Measurements from ENCODE around the gene TSR1.

TSR1 gene

GRCh38 chr17:2368359-2368758, 32.1 kb upstream of the TSR1 start:
- no peak for DNase-seq

GRCh38 chr17:2366747-2367494, 30.7 kb upstream of the TSR1 start:
- no peak for DNase-seq

- no peak for DNase-seq
Measured at GRCh38 chr17:2365132-2365531, 28.9 kb upstream of the TSR1 start.

- no peak for DNase-seq
Measured at GRCh38 chr17:2364763-2365116, 28.5 kb upstream of the TSR1 start.

GRCh38 chr17:2363851-2364762, 27.9 kb upstream of the TSR1 start:
- no peak for DNase-seq

- DNase-seq, result no peak
Measured at GRCh38 chr17:2363318-2363717, 27.1 kb upstream of the TSR1 start.

GRCh38 chr17:2362881-2363280, 26.6 kb upstream of the TSR1 start:
- DNase-seq, result no peak

GRCh38 chr17:2362416-2362815, 26.2 kb upstream of the TSR1 start:
- DNase-seq, result no peak

GRCh38 chr17:2362016-2362415, 25.8 kb upstream of the TSR1 start:
- no peak for DNase-seq

GRCh38 chr17:2361010-2361760, 24.9 kb upstream of the TSR1 start:
- no peak for DNase-seq

GRCh38 chr17:2357931-2358434, 21.7 kb upstream of the TSR1 start:
- DNase-seq, result no peak

- no peak for DNase-seq
Measured at GRCh38 chr17:2357237-2357636, 21.0 kb upstream of the TSR1 start.

GRCh38 chr17:2354311-2354710, 18.1 kb upstream of the TSR1 start:
- DNase-seq, result no peak

GRCh38 chr17:2351269-2351668, 15.0 kb upstream of the TSR1 start:
- no peak for DNase-seq

- no peak for DNase-seq
Measured at GRCh38 chr17:2347805-2348685, 11.8 kb upstream of the TSR1 start.

- no peak for DNase-seq
Measured at GRCh38 chr17:2346475-2346874, 10.2 kb upstream of the TSR1 start.

- DNase-seq, result no peak
Measured at GRCh38 chr17:2344528-2344927, 8.3 kb upstream of the TSR1 start.

GRCh38 chr17:2343421-2343820, 7.2 kb upstream of the TSR1 start:
- no peak for DNase-seq

GRCh38 chr17:2338315-2338657, 2.0 kb upstream of the TSR1 start:
- no peak for DNase-seq

- peak; percentile 22 for DNase-seq
Measured at GRCh38 chr17:2337544-2338314, 1.5 kb upstream of the TSR1 start.

- DNase-seq, result peak; percentile 51
Measured at GRCh38 chr17:2336852-2337543, 741 bp upstream of the TSR1 start, which contains the start of gene SGSM2. SGSM2 (plus strand) TSS chr17:2337501; CDS start chr17:2337689, 188 bp downstream.
